Neural cell (in vitro differentiated cells): ENCODE measurements around the gene MCOLN3. TPM values are rescaled to one million over a fixed set of nuclear protein-coding genes. Genes with fewer than 3 reads are reported as not detected.

Experiments used
- H2AFZ ChIP-seq: fragments of 200-600, 300-800 bp; sonication (generic), shearing (Covaris generic); 2 replicates; pipeline ENCODE4 v1.6.0; 2014; ENCODE audit warnings: low read depth, mild to moderate bottlenecking, antibody characterized with exemption, low read length, moderate library complexity
- H3F3A ChIP-seq: fragments of 200-600 bp; shearing (Covaris generic); 2 replicates; pipeline ENCODE4 v1.6.1; 2016; ENCODE audit warnings: mild to moderate bottlenecking, moderate library complexity, mixed read lengths, antibody characterized with exemption, low read length; ENCODE audit not compliant: insufficient read depth, poor library complexity, severe bottlenecking
- H3K27ac ChIP-seq: fragments of 200-600, 300-800 bp; sonication (generic), shearing (Covaris generic); 2 replicates; pipeline ENCODE4 v1.5.1; 2014; ENCODE audit warnings: mild to moderate bottlenecking, low read length, moderate library complexity
- H3K27me3 ChIP-seq: fragments of 300-800, 200-600 bp; sonication (generic), shearing (Covaris generic); 2 replicates; pipeline ENCODE4 v1.6.0; 2014; ENCODE audit warnings: mild to moderate bottlenecking, low read depth, low read length, moderate library complexity; ENCODE audit not compliant: insufficient read depth
- H3K36me3 ChIP-seq: fragments of 300-800, 200-600 bp; sonication (generic), shearing (Covaris generic); 2 replicates; pipeline ENCODE4 v1.5.1; 2014; ENCODE audit warnings: mild to moderate bottlenecking, antibody characterized with exemption, low read length, moderate library complexity; ENCODE audit not compliant: insufficient read depth
- H3K4me2 ChIP-seq: fragments of 300-800, 200-600 bp; sonication (generic), shearing (Covaris generic); 2 replicates; pipeline ENCODE4 v1.6.0; 2014; ENCODE audit warnings: mild to moderate bottlenecking, low read length
- H3K4me3 ChIP-seq: fragments of 300-800, 200-600 bp; sonication (generic), shearing (Covaris generic); 2 replicates; pipeline ENCODE4 v1.5.1; 2014; ENCODE audit warnings: mild to moderate bottlenecking, low read length, moderate library complexity
- H3K79me2 ChIP-seq: fragments of 200-600 bp; shearing (Covaris generic); replicated peaks from 2 replicates; pipeline ENCODE4 v1.6.0; 2014; ENCODE audit warnings: mild to moderate bottlenecking, low read length, moderate library complexity; ENCODE audit not compliant: insufficient read depth
- H3K9ac ChIP-seq: fragments of 300-800, 200-600 bp; sonication (generic), shearing (Covaris generic); 2 replicates; pipeline ENCODE4 v1.6.1; 2016; ENCODE audit warnings: mild to moderate bottlenecking, low read length, mixed read lengths
- H3K9me2 ChIP-seq: fragments of 200-600 bp; shearing (Covaris generic); 2 replicates; pipeline ENCODE4 v1.6.1; 2016; ENCODE audit warnings: mild to moderate bottlenecking, low read length, mixed read lengths; ENCODE audit not compliant: insufficient read depth
- H3K9me3 ChIP-seq: fragments of 200-600, 300-800 bp; sonication (generic), shearing (Covaris generic); 2 replicates; pipeline ENCODE4 v1.6.1; 2016; ENCODE audit warnings: mild to moderate bottlenecking, mixed run types, low read length, moderate library complexity, mixed read lengths
- H4K20me1 ChIP-seq: fragments of 200-600 bp; shearing (Covaris generic); 2 replicates; pipeline ENCODE4 v1.6.1; 2016; ENCODE audit warnings: mild to moderate bottlenecking, mixed run types; ENCODE audit not compliant: insufficient read depth
- CTCF ChIP-seq: fragments of 450-650 bp; IDR thresholded peaks from 2 replicates; pipeline ENCODE4 v1.5.1; 2014; ENCODE audit warnings: antibody characterized with exemption, mild to moderate bottlenecking, moderate library complexity; ENCODE audit not compliant: poor library complexity, severe bottlenecking
- EP300 ChIP-seq: fragments of 450-650 bp; conservative IDR thresholded peaks from 2 replicates; pipeline ENCODE4 v1.6.1; 2014; ENCODE audit warnings: antibody characterized with exemption, mild to moderate bottlenecking, moderate library complexity; ENCODE audit not compliant: poor library complexity, severe bottlenecking
- EZH2 ChIP-seq: fragments of 200-600, 300-800 bp; shearing (Covaris generic), sonication (generic); IDR thresholded peaks from 2 replicates; pipeline ENCODE4 v1.6.1; 2014; ENCODE audit warnings: antibody characterized with exemption, low read length, borderline replicate concordance, mild to moderate bottlenecking; ENCODE audit not compliant: insufficient read depth, poor library complexity, severe bottlenecking
- MXI1 ChIP-seq: fragments of 450-650 bp; conservative IDR thresholded peaks from 2 replicates; pipeline ENCODE4 v1.6.1; 2014; ENCODE audit warnings: antibody characterized with exemption, mild to moderate bottlenecking; ENCODE audit not compliant: poor library complexity, severe bottlenecking
- POLR2AphosphoS5 ChIP-seq: IDR thresholded peaks from 2 replicates; pipeline ENCODE4 v1.6.1; 2012
- RAD21 ChIP-seq: fragments of 450-650 bp; conservative IDR thresholded peaks from 2 replicates; pipeline ENCODE4 v1.6.1; 2014; ENCODE audit warnings: antibody characterized with exemption, mild to moderate bottlenecking, moderate library complexity
- REST ChIP-seq: IDR thresholded peaks from 2 replicates; pipeline ENCODE4 v1.6.1; 2012; ENCODE audit warnings: borderline replicate concordance
- SMC3 ChIP-seq: fragments of 450-650 bp; conservative IDR thresholded peaks from 2 replicates; pipeline ENCODE4 v1.6.1; 2014; ENCODE audit warnings: antibody characterized with exemption, mild to moderate bottlenecking, moderate library complexity; ENCODE audit not compliant: poor library complexity
- TAF1 ChIP-seq: IDR thresholded peaks from 2 replicates; pipeline ENCODE4 v1.6.1; 2012; ENCODE audit warnings: low read depth
- polyA plus RNA-seq: library from polyadenylated mRNA; depleted of rRNA; stranded (reverse); fragments of >200 nt; gene quantifications from 2 replicates; pipeline ENCODE4 v1.2.3, GENCODE V29; 2014

The MCOLN3 gene
- polyA plus RNA-seq, 1 donor from 2014 or later, result not detected

GRCh38 chr1:85070972-85071492 lies 22.7 kb upstream of the MCOLN3 start:
- Histone ChIP-seq H3K9me3 (no peaks in the 10 kb centered on the region), H3K27ac (no peak overlapping the region), H3F3A (no peaks in the 10 kb centered on the region), H3K4me3 (no peak overlapping the region), H3K79me2 (no peaks in the 10 kb centered on the region), H3K27me3 (no peaks in the 10 kb centered on the region), H2AFZ (no peak overlapping the region), H3K9me2 (no peaks in the 10 kb centered on the region), H3K4me2 (no peak overlapping the region), H3K36me3 (no peaks in the 10 kb centered on the region), H4K20me1 (no peaks in the 10 kb centered on the region), H3K9ac (no peak overlapping the region)
- TF ChIP-seq RAD21, result no peak
- TF ChIP-seq EP300, result no peak
- no peak for TF ChIP-seq REST
- TF ChIP-seq EZH2, result no peak
- no peak for TF ChIP-seq CTCF
- no peak for TF ChIP-seq TAF1
- TF ChIP-seq SMC3, result no peak
- TF ChIP-seq MXI1, result no peak

GRCh38 chr1:85068846-85069245 lies 20.5 kb upstream of the MCOLN3 start:
- Histone ChIP-seq H3K4me2 (no peak overlapping the region), H3K36me3 (no peaks in the 10 kb centered on the region), H3K9me2 (no peaks in the 10 kb centered on the region)

More at GRCh38 chr1:85068846-85069245, 20.5 kb upstream of the MCOLN3 start:
- Histone ChIP-seq H3K9ac (no peak overlapping the region), H3K27me3 (no peaks in the 10 kb centered on the region), H3F3A (no peaks in the 10 kb centered on the region), H3K79me2 (no peaks in the 10 kb centered on the region), H3K27ac (no peak overlapping the region), H2AFZ (no peak overlapping the region), H3K4me3 (no peak overlapping the region), H3K9me3 (no peaks in the 10 kb centered on the region), H4K20me1 (no peaks in the 10 kb centered on the region)
- no peak for TF ChIP-seq SMC3
- TF ChIP-seq MXI1, result no peak
- no peak for TF ChIP-seq RAD21
- no peak for TF ChIP-seq EP300
- TF ChIP-seq TAF1, result no peak
- TF ChIP-seq POLR2AphosphoS5, result no peak
- no peak for TF ChIP-seq CTCF
- TF ChIP-seq REST, result no peak
